NCI-H82 treated with DMSO at 0.1 percent for 48 hours (cell line): ENCODE measurements around the gene PTPRN2.
"Not testable (repeated sequence)": the region's sequence is repeated elsewhere in the genome, so short reads cannot be mapped to it uniquely, and the experiment has no call there.

ENCODE experiments used
- DNase-seq: peaks from one replicate; lab custom pipeline; 2025; ENCODE audit not compliant: unreplicated experiment; lab: John Stamatoyannopoulos, UW

Gene PTPRN2

DNA sequence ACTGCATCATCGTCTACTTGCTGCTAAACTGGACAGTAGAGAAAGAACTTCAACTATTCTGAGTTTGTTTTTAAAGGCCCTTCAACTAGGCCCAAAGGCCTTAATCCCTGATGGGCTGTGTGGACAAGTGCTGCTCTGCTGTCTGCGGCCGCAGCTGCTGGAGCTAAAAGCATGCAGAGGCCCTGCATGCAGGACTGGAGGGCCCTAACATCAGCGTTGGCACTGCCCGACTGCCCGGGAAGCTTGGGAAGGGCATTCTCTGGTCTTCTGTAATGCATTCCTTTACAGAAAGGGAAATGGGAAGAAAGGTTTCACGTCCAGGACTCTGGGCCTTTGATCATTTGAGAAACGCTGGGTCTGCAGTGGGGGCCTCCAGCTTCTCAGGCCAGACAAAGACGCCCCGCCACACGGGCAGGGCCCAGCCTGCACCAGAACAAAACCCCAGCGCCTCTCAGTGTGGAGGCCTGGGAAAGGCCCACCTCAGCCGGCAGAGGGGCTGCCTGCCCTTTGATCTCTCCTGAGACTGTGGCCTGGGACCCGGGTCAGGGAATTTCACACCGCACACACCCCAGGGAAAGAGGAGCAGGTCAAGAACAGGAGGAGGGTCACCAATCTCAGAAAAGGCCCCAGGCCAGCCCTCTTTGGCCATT, 1021.5 kb downstream of the PTPRN2 start:
- DNase-seq, result no peak

DNA sequence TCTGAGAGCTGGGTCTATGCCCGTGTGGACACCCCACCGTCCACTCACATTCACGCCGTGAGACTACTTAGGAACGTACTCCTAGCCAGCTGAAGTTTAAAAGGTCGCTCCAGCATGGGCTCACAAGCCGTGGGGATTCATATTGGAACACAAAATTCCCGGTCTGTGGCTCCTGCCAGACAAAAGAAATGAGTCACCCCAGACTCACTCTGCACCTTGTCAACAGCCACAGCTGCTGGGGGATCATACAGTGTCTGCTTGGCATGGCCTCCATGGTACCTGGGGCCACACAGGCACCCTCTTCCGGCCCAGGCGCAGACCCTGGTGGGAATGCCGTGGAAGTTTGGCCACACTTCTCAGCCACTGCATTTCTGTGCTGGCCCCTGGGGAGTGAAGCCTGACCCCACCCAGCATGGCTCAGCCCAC, 1022.4 kb downstream of the PTPRN2 start:
- DNase-seq, result no peak

DNA sequence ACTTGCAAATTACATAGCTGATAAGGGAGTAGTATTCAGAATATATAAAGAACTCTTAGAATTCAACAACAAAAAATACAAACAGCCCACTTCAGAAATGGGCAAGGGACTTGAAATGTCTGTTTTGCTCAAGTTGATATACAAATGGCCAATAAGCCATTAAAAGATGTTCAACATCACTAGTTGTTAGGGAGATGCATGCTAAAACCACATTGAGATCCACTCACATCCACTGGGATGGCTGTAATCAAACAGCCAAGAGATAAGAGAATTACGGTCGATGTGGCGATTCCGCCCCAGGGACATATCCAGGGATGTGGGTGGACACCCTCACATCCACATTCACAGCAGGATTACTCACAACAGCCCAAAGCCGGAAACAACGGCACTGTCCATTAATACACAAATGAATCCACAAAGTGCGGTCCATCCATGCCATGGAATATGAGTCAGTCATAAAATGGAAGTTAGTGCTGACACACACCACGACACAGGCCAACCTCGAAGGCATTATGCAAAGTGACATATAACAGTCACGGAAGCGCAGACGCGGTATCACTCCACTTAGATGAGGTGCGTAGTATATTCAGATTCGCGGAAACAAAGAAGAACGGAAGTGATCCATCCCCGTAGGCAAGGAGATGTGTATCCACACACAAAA, 1023.0 kb downstream of the PTPRN2 start:
- DNase-seq, result no peak

DNA sequence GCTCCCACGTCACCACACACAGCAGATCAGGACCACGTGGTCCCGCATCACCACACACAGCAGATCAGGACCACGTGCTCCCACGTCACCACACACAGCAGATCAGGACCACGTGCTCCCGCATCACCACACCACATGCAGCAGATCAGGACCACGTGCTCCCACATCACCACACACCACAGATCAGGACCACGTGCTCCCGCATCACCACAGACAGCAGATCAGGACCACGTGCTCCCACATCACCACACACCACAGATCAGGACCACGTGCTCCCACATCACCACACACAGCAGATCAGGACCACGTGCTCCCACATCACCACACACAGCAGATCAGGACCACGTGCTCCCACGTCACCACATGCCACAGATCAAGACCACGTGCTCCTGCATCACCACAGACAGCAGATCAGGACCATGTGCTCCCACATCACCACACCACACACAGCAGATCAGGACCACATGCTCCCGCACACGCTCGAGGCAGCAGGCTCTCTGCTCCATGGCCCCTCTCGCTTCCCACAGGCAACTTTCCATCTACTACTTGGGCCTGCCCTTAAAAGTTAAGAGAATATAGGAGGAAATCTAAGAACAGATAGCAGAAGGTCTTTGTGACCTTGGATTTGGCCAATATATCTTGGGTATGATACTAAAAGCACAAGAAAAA, 1024.0 kb downstream of the PTPRN2 start:
- not testable (repeated sequence) for DNase-seq

DNA sequence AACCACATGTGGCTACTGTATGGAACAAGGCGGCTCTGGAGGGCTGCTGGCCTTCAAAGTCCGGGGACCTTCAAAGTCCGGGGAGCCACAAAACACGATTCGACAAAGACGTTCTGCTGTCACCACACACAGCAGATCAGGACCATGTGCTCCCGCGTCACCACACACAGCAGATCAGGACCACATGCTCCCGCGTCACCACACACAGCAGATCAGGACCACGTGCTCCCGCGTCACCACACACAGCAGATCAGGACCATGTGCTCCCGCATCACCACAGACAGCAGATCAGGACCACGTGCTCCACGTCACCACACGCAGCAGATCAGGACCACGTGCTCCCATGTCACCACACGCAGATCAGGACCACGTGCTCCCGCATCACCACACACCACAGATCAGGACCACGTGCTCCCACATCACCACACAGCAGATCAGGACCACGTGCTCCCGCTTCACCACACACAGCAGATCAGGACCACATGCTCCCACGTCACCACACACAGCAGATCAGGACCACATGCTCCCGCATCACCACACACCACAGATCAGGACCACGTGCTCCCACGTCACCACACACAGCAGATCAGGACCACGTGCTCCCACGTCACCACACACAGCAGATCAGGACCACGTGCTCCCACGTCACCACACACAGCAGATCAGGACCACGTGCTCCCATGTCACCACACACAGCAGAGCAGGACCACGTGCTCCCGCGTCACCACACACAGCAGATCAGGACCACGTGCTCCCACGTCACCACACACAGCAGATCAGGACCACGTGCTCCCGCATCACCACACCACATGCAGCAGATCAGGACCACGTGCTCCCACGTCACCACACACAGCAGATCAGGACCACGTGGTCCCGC, 1024.9 kb downstream of the PTPRN2 start:
- not testable (repeated sequence) for DNase-seq

DNA sequence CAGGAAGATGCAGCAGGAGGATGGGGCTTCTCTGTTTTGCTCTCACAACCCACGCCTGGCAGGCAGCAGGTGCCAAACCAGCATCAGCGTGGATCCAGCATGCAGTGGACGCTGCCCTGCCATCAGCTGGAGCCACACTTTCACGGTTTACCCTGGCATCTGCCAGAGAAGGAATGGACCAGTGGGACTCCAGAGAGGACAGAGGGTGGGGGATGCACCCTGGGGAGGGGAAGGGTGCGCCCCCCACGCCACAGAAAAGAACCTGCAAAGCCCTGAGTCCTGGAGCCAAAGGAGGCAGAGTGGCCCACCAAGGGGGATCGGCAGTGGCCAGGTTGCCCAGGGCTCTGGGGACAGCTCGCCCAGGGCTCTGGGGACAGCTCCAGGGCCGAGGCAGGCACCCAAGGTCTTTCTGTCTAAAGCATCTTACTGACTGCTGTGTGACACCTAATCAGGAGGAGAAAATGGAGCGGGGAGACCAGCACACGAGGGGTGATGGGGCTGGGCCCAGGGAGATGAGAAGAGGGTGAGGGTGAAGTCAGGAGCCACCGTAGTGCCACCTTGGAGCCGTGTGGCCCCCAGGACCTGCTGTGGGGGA, 1025.7 kb downstream of the PTPRN2 start:
- DNase-seq, result no peak

DNA sequence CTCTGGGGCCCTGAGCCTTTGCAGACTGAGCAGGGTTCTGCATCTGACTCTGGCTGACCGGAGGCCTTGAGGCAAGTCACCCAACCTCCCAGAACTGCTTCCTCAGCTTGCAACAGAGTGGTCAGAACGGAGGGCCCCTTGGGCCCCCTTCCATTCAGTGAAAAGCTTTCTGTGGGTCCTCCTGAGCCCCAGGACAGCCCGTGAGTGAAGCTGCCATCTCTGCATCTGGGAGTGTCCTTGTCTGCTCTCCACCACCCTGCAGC, 1026.2 kb downstream of the PTPRN2 start:
- no peak for DNase-seq

DNA sequence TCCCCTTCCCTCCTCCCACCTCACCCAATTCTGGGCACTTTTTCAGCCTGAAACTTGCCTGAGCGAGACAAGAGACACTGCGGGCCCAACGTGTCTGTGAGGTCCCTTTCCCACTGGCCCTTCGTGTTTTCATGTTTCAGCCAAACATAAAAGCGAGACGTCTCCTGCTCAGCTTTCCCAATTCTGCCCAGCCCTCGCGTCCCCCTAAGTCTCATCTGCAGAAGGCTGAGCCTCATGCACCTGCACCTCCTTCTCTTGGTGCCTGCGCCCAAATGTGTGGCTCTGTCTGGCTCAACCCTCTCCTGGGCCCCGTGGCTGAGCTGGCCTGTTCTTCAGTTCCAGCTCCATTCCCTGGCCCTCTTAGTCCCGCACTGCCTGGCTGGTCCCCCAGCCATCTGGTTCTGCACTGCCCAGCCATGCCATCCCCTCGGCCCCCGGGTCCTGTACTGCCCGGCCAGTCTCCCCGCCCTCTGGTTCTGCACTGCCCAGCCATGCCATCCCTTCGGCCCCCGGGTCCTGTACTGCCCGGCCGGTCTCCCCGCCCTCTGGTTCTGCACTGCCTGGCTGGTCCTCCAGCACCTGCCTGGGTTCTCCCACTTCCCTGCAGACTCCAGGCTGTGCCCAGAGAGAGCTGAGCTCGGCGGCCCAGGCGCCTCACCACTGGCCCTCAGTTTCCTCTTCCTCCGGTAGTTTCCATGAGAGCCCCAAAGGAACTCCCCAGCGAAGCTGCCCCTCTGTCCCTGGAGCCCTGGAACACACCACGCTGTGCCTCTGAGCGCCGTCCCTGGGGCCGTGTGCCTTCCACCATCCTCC, 1026.7 kb downstream of the PTPRN2 start:
- no peak for DNase-seq

DNA sequence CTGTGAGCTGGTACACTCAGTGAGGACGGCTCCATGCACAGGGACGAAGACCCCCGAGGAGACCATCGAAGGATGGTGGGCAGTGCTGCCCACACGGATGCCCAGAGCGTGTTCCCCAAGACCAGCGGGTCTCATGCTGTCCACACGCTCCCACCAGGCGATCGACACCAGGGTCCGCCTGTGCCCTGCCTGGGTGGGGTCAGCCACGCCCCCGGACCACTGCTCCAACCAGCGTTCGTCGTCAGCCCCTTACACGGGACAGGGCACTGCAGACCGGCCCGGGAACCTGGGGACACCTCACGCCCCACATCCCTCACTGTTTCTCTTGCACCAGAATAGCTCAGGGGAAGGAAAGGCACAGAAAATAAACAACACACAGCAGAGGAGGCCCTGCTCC, 1027.4 kb downstream of the PTPRN2 start:
- no peak for DNase-seq

DNA sequence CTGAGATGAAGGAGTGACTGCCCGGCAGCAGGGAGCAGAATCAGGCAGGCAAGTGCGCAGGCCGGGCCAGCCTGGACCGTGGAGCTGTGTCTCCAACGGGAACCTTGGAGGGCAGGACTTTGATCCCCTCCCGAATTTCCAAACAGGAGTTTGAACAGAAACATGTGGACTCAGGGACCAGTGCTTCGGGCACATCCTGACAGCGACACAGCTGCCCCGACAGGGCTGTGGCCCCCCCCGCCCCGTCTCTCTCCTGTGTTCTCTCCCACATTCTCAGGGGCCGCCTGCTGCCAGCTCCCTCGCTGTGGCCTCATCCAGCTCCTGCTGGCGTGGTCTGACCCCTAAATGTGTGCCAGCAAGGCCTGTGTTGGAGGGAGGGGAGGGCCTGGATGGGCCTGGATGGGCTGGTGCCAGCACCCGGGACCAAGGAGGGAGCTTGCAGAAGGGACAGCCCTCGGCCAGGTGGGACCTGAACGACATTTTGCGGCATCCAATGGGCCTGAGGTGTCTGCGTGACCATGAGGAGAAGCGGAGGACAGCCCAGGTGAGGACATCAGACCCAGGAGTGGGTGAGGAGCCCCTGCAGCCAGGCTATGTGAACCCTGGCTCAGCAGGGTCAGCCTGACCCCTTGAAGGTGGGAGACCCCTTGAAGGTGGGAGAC, 1027.9 kb downstream of the PTPRN2 start:
- DNase-seq, result no peak

DNA sequence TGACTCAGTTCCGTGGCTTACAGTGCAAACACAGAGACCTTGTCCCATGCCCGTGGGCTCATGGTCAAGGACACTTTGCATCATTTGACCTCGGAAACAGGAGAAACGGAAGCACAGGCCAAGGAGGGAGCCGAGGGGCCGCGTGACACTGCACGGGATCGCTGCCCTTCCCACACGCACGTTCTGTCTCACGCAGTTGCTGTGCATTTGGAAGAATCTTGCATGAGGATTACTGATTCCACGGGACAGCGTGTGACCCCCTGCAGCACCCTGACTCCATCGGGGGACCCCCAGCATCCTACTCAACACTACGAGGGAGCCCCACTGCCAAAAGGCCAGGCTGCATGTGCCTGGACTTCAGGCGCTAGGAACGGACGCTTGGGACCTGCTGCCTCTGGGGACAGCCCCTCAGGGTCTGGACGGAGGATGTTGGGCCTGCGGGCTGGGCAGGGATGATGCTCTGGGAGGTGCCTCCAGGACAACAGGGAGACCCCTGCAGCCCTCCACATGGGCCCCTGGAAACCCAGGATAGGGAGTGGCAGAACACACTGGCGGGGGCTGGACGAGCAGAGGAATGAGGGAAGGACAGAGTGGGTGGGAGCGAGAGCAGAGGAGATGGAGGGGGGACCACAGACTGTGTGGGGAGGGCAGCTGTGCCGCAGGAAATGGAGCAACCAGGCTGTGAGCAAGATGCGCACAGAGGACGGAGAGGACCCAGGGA, 1028.6 kb downstream of the PTPRN2 start:
- DNase-seq, result no peak

DNA sequence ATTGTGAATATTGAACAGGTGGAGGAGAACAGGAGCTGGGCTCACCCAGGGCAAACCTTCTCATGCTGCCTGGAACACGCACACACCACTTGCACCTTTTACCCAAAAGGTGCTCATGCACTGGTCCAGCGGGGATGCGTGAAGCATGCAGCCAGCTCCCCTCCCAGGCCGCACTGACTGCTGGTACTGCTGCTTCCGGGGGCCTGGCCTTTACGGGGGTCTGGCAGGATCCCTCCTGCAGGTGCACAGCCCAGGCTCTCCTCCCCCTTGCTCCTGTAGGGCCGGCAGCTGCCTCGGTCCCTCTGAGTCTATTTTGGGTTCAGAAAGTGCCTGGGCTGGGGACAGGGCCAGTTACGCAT, 1029.1 kb downstream of the PTPRN2 start:
- no peak for DNase-seq

DNA sequence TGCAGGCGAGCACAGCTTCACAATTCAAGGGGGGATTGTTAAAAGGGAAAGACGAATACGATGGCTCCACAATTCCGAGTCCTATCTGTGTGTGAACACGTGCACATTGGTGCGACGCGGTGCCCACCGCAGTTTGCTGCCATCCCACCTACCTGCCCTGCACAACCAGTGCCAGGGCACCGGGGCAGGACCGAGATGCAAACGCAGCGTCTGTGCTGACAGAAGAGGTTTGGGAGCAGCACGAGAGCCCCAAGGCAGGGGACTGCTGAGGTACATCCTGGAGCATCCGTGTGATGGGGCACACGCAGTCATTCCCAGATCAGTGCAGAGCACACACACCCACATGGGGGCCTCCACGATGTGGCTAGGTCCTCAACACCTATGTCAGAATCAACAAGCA, 1029.6 kb downstream of the PTPRN2 start:
- no peak for DNase-seq

DNA sequence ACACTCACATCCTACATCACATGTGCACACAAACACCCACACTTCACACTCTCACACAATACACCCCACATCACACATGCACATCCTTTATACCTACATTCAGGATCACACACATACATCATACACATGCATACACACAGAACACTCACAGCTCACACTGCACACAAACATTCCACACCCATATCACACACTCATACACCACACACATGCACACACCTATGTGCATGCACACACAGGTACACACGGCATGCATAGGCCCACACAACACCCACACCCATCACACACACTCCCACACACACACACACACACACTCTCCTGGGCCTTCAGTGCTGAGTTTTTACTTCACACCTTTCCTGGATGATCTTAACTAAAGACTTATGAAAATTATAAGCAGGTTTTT, 1030.4 kb downstream of the PTPRN2 start:
- DNase-seq, result no peak

DNA sequence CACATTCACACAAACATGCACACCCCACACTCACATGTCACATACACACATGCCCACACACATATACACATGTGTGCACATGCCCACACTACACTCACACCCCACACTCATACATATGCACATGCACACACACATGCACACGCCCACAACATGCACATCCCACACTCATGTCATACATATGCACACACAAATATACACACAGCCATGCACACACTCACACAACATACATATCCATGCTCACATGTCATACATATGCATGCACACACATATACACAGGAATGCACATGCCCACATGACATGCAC, 1031.0 kb downstream of the PTPRN2 start:
- no peak for DNase-seq

DNA sequence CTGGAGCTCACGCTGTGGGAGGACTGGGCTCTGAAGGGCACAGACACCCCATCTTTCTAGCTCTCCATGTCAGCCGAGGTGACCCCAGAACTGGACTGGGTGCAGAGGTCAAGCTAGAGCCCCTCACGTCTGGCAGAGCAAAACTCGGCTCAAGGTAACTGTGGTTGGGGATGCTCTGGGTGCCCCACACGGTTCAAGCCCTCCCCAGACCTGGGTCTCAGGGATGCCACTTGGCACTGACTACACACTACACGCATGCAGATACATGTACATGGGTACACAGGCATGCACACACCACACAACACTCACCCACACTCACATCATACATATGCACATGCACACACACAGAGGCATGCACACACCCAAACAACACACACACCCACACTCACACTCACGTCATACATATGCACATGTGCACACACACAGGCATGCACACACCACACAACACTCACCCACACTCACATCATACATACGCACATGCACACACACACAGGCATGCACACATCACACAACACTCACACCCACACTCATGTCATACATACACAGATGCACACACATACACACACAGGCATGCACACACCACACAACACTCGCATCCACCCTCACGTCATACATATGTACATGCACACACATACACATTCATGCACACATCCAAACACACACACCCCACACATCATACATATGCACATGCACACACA, 1031.5 kb downstream of the PTPRN2 start:
- no peak for DNase-seq

DNA sequence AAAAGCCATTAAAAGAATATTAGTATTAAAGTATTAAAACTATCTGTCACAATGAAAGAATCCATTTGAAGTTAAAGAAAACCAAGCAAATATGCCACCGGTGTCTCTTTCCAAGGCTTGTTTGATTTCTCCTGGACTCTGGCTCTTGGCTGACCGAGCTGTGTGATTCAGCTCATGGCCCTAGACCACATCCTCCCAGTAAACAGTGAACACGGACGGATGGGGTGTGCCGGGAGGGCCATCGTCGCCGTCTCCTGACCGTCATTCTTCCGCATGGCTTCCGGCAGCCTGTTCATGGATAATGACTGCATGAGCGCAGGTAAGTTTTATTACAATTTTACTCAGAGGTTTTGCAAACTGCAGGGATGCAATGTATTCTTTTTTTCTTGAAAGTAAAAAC, 1032.3 kb downstream of the PTPRN2 start:
- DNase-seq, result no peak

DNA sequence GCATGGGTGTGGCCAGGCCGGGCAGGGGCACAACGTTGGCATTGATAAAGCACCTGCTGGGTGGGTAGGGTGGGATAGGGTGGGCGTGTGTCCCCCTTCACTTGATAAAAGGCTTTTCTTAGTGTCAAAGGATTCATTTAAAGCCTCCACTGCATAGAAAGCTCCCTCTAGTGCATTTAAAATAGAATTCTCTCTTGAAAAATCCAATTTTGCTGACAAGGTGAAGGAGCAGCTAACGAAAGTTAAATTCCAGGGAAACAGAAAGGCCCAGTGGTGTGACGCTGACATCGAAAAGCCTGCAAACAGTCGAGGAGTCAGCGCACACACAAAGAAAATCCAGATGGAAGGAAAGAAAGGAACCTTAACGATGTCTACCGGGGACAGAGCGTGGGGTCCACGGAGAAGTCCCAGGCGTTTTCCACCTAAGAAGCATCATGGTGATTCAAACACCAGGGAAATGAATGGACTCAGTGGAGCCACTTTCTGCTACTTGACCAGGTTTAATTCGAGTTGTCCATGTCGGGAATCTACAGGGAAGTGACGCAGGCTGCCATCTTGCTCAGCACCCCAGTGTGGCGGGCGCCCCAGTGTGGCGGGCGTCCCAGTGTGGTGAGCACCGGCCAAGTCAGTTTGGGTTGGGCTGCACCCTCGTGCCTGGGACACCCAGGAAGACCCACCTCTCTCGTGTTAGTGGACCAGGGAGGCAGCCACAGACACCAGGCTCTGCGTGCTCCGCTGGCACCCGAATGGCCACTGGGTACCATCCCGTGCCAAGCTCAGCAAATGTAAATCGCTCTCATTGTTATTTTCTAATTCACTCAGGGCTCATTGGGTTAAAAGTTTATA, 1033.0 kb downstream of the PTPRN2 start:
- DNase-seq, result no peak
